Common myeloid progenitor, CD34-positive (primary cell): ENCODE measurements around the gene SSH2.

Experiments used
- CTCF ChIA-PET: fragments of 350-600 bp; sonication (Branson Sonifier 250); formaldehyde crosslinking; loops from one replicate; lab custom pipeline; 2021; ENCODE audit warnings: antibody characterized with exemption; lab: Charles Lee
- POLR2A ChIA-PET: fragments of 350-600 bp; sonication (Branson Sonifier 250); formaldehyde crosslinking; loops from one replicate; lab custom pipeline; 2021; ENCODE audit warnings: antibody characterized with exemption; lab: Charles Lee
- DNase-seq, 3 donors: peaks; one replicate each; pipeline versions ENCODE4 v3.0.0 to v3.0.0-alpha.2; 2013
- H3K27ac ChIP-seq, 2 experiments: 1 replicate in 1 of 2; 2 replicates in 1 of 2; pipeline ENCODE4 v1.7.0; 2013; ENCODE audit warnings: inconsistent platforms in 2 of 2, low read length in 2 of 2, mild to moderate bottlenecking in 2 of 2, low read depth in 1 of 2, moderate library complexity in 1 of 2; ENCODE audit not compliant: severe bottlenecking in 2 of 2, insufficient read depth in 1 of 2, poor library complexity in 1 of 2
- H3K27me3 ChIP-seq, 5 experiments: replicated peaks in 2 of 5; 1 replicate in 3 of 5; 2 replicates in 2 of 5; pipeline versions ENCODE4 v1.6.1 to v1.7.0; 2013; ENCODE audit warnings: low read length in 4 of 5, mild to moderate bottlenecking in 2 of 5, moderate library complexity in 2 of 5, inconsistent platforms in 1 of 5; ENCODE audit not compliant: insufficient read depth in 5 of 5, control insufficient read depth in 4 of 5
- H3K36me3 ChIP-seq, 4 experiments: 1 replicate in 2 of 4; 2 replicates in 2 of 4; pipeline versions ENCODE4 v1.6.1 to v1.7.0; 2013; ENCODE audit warnings: low read length in 3 of 4, control low read depth in 1 of 4, mild to moderate bottlenecking in 1 of 4; ENCODE audit not compliant: control insufficient read depth in 4 of 4, insufficient read depth in 4 of 4
- H3K4me1 ChIP-seq, 4 experiments: 1 replicate in 3 of 4; 2 replicates in 1 of 4; pipeline versions ENCODE4 v1.6.1 to v1.7.1; 2013; ENCODE audit warnings: low read length in 3 of 4, mild to moderate bottlenecking in 3 of 4, control low read depth in 1 of 4, inconsistent platforms in 1 of 4, moderate library complexity in 1 of 4; ENCODE audit not compliant: control insufficient read depth in 4 of 4, insufficient read depth in 4 of 4; ENCODE audit errors: control extremely low read depth in 1 of 4
- H3K4me3 ChIP-seq, 7 experiments: 1 replicate in 4 of 7; 2 replicates in 3 of 7; pipeline versions ENCODE4 v1.5.1 to v1.7.0; 2013; ENCODE audit warnings: mild to moderate bottlenecking in 7 of 7, low read length in 6 of 7, moderate library complexity in 6 of 7, inconsistent platforms in 2 of 7, low read depth in 2 of 7, control low read depth in 1 of 7; ENCODE audit not compliant: insufficient read depth in 4 of 7, control insufficient read depth in 1 of 7; ENCODE audit errors: extremely low read depth in 1 of 7
- H3K9me3 ChIP-seq, 5 experiments: 1 replicate in 4 of 5; 2 replicates in 1 of 5; pipeline versions ENCODE4 v1.6.1 to v1.7.1; 2013; ENCODE audit warnings: low read length in 4 of 5, mild to moderate bottlenecking in 2 of 5, inconsistent platforms in 1 of 5, low read depth in 1 of 5, moderate library complexity in 1 of 5; ENCODE audit not compliant: control insufficient read depth in 4 of 5, insufficient read depth in 2 of 5; ENCODE audit errors: control extremely low read depth in 1 of 5
- WGBS: methylation state at CpG from one replicate; pipeline ENCODE4 v1.1.5; 2013; ENCODE audit not compliant: insufficient coverage; 5-methylcytosine and 5-hydroxymethylcytosine counted together

SSH2 gene

DNA sequence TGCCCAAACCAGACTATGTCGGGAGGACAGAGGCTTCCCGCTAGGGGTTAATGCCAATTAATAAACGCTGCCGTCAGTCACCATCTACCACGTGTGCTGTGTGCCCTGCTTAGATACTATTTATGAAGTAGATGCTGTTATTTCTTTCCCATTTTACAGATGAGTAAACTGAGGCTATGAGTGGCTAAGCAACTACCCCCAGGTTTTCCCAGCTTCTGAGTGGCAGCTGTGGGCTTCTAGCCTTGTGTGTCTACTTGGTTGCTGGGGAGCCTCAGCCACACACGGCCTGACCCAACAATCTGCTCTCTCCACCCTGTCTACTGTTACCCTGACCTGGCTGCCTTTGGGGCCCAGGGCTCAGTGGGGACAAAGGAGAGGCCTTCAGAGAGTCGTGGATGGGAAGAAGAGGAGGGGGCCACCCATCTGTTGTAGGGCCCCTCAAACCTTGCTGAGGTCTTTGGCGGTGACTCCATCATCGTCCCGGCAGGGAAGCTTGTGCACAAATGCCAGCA, 347.7 kb downstream of the SSH2 start:
- no peak for DNase-seq
- Histone ChIP-seq H3K36me3 (peaks cover 3 to 59% (median 33%) of the 10 kb centered on the region in 4 experiments), H3K27me3 (no peaks in the 10 kb centered on the region), H3K9me3 (no peaks in the 10 kb centered on the region), H3K27ac (no peak overlapping the region), H3K4me3 (no peak overlapping the region), H3K4me1 (peaks cover 0 to 38% (median 31%) of the 10 kb centered on the region in 4 experiments)
- POLR2A ChIA-PET = no interaction called here
- CTCF ChIA-PET = interaction anchor here (1.2 to 15.9 kb wide), 7 partner anchors 10 to 73 kb away, joined by 3 to 179 read pairs (median 7); partner anchors contain the start of genes ABHD15, ANKRD13B and TP53I13
- 93% methylated on average over 9 of the region's 10 CpGs for WGBS

DNA sequence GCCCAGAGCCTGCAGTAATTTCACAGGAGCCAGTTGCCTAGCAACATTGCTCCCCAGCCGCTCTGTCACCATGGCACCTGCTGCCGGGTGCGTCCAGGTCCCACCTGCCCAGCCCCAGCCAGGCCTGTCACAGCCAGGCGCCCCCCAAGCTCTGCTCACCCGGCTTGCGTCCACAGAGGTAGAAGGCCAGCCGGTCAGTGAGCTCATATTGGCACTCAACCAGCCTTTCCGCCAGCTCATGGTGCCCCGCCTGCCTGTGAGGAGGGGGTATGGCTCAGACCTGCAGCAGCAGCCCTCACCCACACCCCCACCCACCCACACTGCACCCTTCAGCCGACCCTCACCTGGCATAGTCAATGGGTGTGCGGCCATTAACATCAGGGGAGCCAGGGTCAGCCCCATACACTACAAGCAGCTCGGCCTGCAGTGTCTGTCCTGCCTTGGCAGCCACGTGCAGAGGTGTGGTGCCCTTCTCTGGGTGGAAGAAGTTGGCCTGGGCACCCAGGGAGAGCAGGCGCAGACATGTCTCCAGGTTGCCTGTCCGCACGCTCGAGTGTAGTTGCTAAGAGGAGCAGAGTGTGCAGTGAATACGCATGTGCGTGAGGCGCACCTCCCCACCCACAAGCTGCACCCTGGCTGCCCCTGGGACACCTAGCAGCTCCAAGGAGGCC, 348.3 kb downstream of the SSH2 start:
- ChIA-PET CTCF (interaction anchor here (0.7 to 15.9 kb wide), 12 partner anchors 9 to 439 kb away, joined by 3 to 179 read pairs (median 5); partner anchors contain the start of genes ABHD15, ANKRD13B and TP53I13), POLR2A (interaction anchor here (0.9 kb wide), 1 partner anchor 34 kb away, joined by 3 read pairs; no protein-coding TSS in a partner anchor)
- no peak for DNase-seq
- peaks cover 3 to 65% (median 38%) of the 10 kb centered on the region in 4 experiments for H3K36me3 ChIP-seq
- H3K27ac ChIP-seq = no peak overlapping the region
- H3K27me3 ChIP-seq = no peaks in the 10 kb centered on the region
- H3K4me1 ChIP-seq = peaks cover 0 to 32% (median 25%) of the 10 kb centered on the region in 4 experiments
- H3K4me3 ChIP-seq = no peak overlapping the region
- no peaks in the 10 kb centered on the region for H3K9me3 ChIP-seq
- 95% methylated on average over 13 of the region's 20 CpGs for WGBS

DNA sequence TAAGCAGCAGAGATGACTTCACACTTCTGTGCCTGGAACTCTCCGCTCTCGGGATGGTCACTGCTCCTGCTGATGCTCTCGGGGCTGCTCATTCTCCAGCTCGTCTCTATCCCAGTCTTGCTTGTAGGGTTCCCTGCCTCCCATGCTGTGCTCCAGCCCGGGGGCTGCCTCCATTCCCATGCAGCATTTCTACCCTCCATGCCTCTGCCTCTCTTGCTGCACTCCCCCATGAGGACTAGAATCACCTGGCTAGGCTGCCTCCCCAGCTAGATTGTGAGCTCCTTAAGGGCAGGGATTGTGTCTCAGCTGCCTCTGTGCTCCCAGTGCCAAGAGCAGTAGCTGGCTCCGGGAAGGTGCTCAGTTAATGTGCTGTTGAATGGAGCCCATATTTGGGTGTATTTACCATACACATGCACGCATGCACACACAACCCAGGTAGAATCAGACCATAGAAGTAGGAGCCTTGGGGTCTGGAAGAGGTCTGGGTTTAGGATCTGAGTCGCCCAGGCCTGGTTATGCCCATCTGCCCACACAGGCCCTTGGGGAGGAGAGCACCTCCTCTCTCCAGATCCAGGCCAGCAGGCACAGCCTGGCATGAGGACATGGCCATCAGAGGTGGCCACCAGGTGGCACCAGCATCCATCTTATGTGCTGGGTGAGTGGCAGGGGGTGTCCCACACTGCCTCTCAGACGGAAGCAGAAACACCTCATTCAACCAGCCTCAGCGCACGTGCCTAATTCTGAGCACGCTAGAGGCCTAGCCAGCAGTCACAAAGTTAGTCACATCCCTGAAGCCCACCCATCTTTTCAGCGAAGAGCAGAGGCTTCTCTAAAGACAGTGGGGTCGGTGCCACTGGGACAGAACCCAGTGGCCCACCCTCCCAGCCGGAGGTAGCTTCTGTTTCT, 349.9 kb downstream of the SSH2 start:
- H3K27ac ChIP-seq = no peak overlapping the region
- no peak overlapping the region for H3K4me3 ChIP-seq
- WGBS = 58% methylated on average over 10 of the region's 15 CpGs
- ChIA-PET POLR2A (no interaction called here), CTCF (interaction anchor here (0.5 to 15.9 kb wide), 16 partner anchors 8 to 351 kb away, joined by 3 to 179 read pairs (median 5); partner anchors contain the start of genes ABHD15, ANKRD13B and GIT1)
- H3K4me1 ChIP-seq = peaks cover 0 to 18% (median 13%) of the 10 kb centered on the region in 4 experiments
- H3K9me3 ChIP-seq = no peaks in the 10 kb centered on the region
- peaks cover 3 to 81% (median 49%) of the 10 kb centered on the region in 4 experiments for H3K36me3 ChIP-seq
- no peaks in the 10 kb centered on the region for H3K27me3 ChIP-seq
- DNase-seq = peak; percentile 89 to 96 (median 95)

DNA sequence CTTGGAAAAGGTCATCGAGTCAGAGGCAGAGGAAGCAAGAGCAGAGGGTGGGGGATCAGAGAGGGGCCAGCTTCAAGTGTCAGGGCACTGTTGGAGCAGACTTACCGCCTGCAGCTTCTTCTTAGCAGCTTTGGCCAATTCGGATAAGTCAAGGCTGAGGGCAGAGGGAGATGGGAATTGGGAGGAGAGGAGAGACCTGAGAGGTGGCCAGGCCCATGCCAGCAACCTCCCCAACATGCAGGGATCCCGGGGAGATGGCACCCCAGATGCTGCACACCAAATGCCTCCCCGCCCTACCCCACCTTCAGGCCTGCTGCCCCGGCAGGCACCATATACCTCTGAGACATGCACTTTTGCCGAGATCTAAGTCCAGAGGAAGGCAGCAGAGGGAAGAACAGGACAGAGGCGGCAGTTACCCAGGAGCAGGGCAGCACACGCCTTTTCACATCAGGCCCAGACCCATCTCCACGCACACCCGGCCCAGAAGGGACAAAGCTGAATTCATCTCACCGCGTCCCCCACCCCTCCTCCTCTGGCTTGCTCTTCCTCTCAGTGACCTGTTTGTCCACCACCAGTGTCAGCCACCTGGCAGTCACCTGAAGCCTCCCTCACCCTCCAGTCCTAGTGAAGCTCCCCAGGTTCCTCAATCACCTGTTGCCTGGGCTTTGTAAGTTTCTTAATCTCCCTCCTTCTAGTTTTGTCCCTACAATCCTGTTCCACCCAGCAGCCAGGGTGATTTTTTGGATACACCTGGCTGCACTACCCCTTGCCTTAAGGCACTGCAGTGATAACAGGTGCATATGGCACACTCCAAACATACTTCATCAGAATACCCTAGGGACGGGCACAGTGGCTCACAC, 351.2 kb downstream of the SSH2 start:
- Histone ChIP-seq H3K9me3 (no peaks in the 10 kb centered on the region), H3K27me3 (no peaks in the 10 kb centered on the region), H3K4me1 (peaks cover 0 to 6% (median under 1%) of the 10 kb centered on the region in 4 experiments), H3K27ac (no peak overlapping the region), H3K36me3 (peaks cover 3 to 92% (median 60%) of the 10 kb centered on the region in 4 experiments), H3K4me3 (no peak overlapping the region)
- 100% methylated on average over 8 of the region's 14 CpGs for WGBS
- POLR2A ChIA-PET = interaction anchor here (1.2 kb wide), 1 partner anchor 16 kb away, joined by 3 read pairs; no protein-coding TSS in a partner anchor
- no peak for DNase-seq
- CTCF ChIA-PET = interaction anchor here (0.5 to 15.9 kb wide), 11 partner anchors 9 to 206 kb away, joined by 3 to 179 read pairs (median 5); partner anchors contain the start of genes ANKRD13B, GIT1 and TP53I13

DNA sequence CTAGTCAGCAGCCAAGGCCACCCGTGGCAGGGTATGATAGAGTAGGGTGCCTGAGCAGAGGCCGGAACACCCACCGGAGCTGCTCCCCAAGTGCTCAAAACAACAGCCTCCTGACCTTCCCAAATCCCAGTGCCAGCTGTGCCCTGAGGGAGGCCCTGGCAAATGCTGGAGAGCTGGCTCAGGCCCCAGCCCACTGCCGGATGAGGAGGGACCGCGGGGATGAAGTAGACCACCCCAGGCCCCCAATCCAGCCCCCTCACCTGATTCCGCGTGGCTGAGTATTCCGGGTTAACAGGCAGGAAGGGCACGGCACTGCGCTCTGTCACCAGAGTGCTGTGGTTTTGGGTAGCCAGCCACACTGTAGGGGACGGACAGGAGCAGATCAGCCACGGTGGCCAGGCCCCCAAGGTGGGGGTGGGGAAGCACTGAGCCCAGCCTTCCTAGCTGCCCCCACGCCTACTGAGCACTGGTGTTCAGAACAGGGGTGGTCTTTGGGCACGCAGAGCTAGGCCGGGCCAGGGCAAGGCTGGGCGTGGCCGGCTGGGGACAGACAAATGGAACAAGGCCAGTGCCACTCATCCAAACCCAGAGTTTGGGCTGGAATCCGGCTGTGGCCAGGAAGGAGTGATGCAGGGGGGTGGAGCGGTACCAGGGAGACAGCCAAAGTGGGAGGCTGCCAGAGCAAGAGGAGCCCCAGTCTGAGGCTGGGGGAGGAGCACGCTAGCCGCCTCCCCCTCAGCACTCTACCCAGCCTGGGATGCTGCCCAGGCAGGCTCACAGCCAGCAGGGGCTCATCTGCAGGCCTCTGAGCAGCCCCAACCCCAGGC, 352.4 kb downstream of the SSH2 start:
- no peaks in the 10 kb centered on the region for H3K9me3 ChIP-seq
- H3K27ac ChIP-seq = no peak overlapping the region
- peaks cover 0 to 11% (median 4%) of the 10 kb centered on the region in 4 experiments for H3K4me1 ChIP-seq
- H3K36me3 ChIP-seq = peaks cover 3 to 89% (median 60%) of the 10 kb centered on the region in 4 experiments
- no peak overlapping the region for H3K4me3 ChIP-seq
- no peak for DNase-seq
- 94% methylated on average over 18 of the region's 22 CpGs for WGBS
- ChIA-PET CTCF (interaction anchor here (1.7 to 15.9 kb wide), 4 partner anchors 9 to 39 kb away, joined by 6 to 179 read pairs (median 72); partner anchors contain the start of genes ANKRD13B and TP53I13), POLR2A (interaction anchor here (1.2 kb wide), 1 partner anchor 15 kb away, joined by 3 read pairs; no protein-coding TSS in a partner anchor)
- H3K27me3 ChIP-seq = no peaks in the 10 kb centered on the region
